ENCODE measurements around the gene MYBBP1A.
"Not testable (repeated sequence)": the region's sequence is repeated elsewhere in the genome, so short reads cannot be mapped to it uniquely, and the experiment has no call there.

Gene MYBBP1A

DNA sequence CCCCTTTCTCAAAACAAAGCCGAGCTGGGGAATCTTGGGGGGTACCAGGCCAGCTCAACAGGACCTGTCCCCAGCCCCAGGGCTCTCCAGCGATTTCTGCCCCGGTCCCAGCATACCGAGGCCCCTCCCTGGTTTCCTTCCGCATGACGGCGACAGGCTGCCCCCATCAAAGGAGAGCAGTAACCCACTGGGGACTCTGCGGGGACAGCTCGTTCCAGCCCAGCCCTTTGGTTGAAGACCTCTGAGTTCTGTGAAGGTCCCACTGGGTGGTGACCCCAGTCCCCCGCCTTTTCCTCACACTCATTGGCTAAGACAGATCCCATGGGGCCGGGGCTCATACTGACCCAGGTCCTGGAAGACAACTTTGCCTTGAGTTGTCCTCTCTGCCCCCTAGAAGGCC is 33.2 kb upstream of the MYBBP1A start:
- DNase-seq, result no peak

- DNase-seq, result no peak
These were observed 32.6 kb upstream of the MYBBP1A start for GRCh38 chr17:4587803-4588202.

- DNase-seq, result no peak
These were observed 32.0 kb upstream of the MYBBP1A start for GRCh38 chr17:4587195-4587594.

DNA sequence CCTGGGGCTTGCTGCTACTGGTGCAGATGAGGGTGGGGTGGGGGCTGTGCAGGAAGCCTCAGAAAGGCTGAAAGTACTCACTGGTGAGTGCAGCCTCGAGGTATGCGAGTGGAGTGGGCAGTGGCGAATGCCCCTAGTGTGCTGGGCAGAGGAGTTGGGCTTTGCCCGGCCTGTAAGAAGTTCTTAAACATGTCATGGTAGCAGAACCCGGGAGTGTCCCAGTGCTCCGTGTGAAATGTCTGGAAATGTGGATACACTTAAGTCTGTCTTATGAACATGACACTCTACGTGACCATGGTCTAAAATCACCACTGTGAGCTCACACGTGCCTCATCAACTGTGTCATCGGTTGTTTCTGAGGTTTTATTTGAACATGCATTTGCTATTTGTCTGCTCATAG is 30.9 kb upstream of the MYBBP1A start:
- no peak for DNase-seq

GRCh38 chr17:4585638-4585994 is 30.4 kb upstream of the MYBBP1A start:
- no peak for DNase-seq

GRCh38 chr17:4584917-4585637 is 29.9 kb upstream of the MYBBP1A start:
- no peak for DNase-seq

DNA sequence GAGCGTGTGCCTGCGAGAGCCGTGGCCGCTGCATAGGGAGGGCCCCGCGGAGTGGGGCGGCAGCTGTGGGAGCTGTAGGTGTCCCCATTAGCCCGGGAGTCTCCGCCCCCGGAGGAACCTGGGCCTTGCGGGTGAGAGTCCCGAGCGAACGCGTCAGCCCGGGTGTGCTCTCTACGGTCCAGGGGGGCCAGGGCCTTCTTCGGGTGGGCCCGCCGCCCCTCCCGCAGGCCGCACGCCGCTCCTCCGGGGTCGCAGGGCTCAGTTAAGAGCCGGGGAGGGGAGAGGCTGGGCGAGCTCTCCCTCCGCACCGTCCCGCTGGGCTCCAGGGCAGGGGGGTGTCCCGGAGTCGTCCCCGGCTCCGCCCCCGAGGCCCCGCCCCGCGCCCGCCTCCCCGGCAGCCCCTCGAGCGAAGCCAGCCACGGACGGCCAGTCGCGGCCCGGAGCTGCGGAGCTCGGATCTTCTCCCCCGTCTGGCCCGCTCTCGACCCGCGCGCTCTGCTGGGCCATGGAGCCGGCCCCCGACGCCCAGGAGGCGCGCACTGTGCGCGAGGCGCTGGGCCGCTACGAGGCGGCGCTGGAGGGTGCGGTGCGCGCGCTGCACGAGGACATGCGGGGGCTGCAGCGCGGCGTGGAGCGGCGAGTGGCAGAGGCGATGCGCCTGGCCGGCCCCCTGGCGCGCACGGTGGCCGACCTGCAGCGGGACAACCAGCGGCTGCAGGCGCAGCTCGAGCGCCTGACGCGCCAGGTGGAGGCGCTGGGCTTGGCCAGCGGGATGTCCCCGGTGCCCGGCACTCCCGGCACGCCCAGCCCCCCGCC is 29.1 kb upstream of the MYBBP1A start, which contains the start of gene SMTNL2:
Gene SMTNL2 (plus strand): TSS at position 429 of the 816 bp plus-strand sequence. CDS start 77 bp downstream, at position 506.
- no peak for DNase-seq

- DNase-seq, result peak; percentile 9
These were observed 28.6 kb upstream of the MYBBP1A start for GRCh38 chr17:4583782-4584100.

DNA sequence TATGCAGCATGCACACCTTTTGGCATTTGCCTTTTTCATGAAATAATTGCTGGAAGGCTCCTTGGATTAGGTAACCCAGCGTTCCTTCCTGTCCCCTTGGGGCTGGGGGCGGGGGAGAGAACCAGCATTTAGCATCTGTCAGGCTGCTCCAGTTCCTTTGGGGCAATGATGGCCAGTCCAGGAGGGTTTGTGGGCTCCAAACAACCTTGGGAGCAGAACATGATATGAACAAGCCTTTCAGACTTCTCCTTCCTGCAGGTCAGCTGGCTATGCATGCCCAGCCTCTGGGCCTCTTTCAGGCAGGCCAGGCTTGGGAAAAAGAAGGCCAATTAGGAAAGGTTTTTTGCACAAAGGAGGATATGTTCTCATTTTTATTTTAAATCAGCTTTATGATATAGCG is 28.0 kb upstream of the MYBBP1A start:
- no peak for DNase-seq

DNA sequence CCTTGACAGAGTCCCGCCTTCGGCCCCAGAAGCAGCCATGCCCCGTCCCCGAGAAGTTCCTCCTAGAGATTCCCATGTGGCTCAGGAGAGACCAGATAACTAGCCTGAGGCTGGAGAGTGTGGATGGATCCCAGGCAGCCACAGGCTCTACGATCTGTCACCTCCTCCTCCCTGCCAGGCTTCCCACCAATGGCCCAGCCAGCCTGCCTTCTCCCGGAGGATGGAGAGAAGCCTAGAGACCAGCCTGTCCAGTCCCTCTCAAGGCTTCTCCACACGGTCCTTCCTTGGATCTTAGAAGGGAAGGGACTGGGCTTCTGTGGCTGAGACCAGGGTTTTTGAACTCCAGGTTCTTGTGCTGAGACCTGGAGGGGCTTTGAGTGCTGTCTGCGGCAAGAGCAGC is 27.5 kb upstream of the MYBBP1A start:
- DNase-seq, result no peak

- no peak for DNase-seq
These were observed 26.9 kb upstream of the MYBBP1A start for GRCh38 chr17:4582101-4582501.

- DNase-seq, result no peak
These were observed 25.1 kb upstream of the MYBBP1A start for GRCh38 chr17:4580291-4580690.

DNA sequence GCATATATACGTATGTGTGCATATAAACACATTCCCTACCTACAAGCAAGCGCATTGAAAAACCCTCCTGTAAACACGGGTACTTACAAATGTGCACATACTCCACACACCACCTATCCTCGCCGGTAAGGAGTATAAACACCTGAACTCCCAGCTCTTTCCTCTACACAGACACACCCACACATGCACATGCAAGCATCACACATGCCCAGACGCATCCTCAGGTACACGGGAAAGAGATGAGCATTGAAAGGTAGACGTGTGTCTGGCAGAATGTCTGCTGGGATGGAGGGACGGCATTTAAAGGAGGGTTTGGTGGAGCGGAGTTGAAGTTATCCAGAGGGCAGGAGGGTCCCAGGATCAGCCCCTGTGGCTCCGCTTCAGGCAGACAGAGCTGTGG is 24.5 kb upstream of the MYBBP1A start:
- DNase-seq, result no peak

GRCh38 chr17:4578349-4578748 is 23.2 kb upstream of the MYBBP1A start:
- not testable (repeated sequence) for DNase-seq

GRCh38 chr17:4577386-4577993 is 22.3 kb upstream of the MYBBP1A start:
- DNase-seq, result no peak

DNA sequence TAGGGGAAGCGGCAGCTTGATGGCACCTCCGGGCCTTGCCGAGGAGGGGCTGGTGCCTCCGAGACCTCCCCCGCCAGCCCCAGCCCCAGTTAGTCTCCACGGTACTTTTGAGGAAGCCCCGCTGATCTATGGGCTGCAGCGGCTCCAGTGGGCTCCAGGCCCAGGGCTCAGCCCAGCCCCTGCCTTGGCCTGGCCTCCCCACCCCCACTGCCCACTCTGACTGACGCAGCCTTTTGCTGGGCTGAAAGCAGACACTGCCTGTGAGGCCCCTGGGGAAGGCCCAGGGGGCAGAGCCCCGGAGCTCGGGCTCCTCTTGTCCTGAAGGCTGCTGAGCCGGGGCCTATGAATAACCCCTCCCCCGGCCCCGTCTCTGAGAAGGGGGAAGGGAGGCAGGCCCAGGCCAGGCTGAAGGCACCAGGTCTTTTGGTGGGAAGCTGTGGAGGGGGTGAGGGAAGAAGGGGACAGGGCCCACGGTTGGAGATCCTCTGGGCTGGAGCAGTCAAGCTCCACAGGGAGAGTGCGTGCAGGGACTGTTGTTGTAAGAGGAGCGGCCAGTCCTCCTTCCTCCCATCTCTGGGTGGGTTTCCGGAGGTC is 21.6 kb upstream of the MYBBP1A start:
- no peak for DNase-seq

DNA sequence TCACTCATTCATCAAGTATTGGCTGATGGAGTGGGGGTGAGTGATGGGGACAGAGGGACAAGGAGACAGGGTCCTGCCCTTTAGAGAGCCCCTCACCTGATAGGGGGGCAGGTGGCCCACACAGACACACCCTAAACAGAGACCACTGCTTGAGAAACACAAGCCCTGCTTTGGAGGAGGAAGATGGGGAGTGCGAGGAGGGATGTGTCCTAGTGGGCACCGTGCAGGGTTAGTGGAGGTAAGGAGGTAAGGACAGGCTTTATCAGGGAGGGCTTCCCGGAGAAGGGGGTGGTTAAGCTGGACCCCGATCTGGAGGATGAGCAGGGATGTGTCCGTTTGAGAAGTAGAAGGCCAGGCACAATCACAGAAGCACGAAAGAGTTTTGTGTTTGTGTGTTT is 21.0 kb upstream of the MYBBP1A start:
- DNase-seq, result no peak

GRCh38 chr17:4574448-4575045 is 19.4 kb upstream of the MYBBP1A start:
- DNase-seq, result no peak

- DNase-seq, result no peak
These were observed 18.5 kb upstream of the MYBBP1A start for GRCh38 chr17:4573669-4574068.

- no peak for DNase-seq
These were observed 17.9 kb upstream of the MYBBP1A start for GRCh38 chr17:4573115-4573514.

- DNase-seq, result no peak
These were observed 16.9 kb upstream of the MYBBP1A start for GRCh38 chr17:4572131-4572530.

DNA sequence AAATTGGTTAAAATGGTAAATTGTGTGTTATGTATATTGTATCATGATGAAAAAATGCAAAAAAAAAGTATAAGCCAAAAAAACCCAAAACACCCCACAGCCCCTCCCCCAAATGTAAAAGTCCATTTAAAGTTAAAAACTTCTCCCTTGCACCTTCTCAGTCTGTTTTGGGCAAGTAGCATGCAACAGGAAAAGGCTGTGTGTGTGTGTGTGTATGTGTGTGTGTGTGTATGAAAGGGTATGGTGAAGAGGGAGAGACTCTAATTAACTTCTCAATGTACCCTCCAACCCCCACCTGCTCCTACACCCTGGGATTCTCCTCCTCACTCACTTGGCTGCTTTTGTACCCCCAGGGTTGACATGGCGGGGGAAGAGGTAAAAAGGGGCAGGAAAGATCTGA is 14.4 kb upstream of the MYBBP1A start:
- DNase-seq, result no peak

- peak; percentile 35 for DNase-seq
These were observed 11.6 kb upstream of the MYBBP1A start for GRCh38 chr17:4566785-4567184.

Measured in COR-L47 (cell line).